Thyroid gland (tissue), 4 donors: Measurements from ENCODE around the gene PNP. TPM values are rescaled to one million over a fixed set of nuclear protein-coding genes. Genes with fewer than 3 reads are reported as not detected.

Experiments
- DNase-seq, 2 donors: peaks; one replicate each; pipeline ENCODE4 v3.0.0-alpha.2; 2019
- H3K27ac ChIP-seq, 3 donors: fragments of 200-600 bp; sonication (generic); 1 replicate in 2 of 3; 2 replicates in 1 of 3; pipeline ENCODE4 v1.5.1; 2016 to 2019; ENCODE audit warnings: mild to moderate bottlenecking in 1 of 3, moderate library complexity in 1 of 3
- H3K27me3 ChIP-seq: fragments of 200-600 bp; sonication (generic); one replicate; pipeline ENCODE4 v1.5.1; 2019
- H3K36me3 ChIP-seq, 2 donors: fragments of 200-600 bp; sonication (generic); one replicate each; pipeline ENCODE4 v1.5.1; 2016 to 2019
- H3K4me1 ChIP-seq, 2 donors: fragments of 200-600 bp; sonication (generic); one replicate each; pipeline ENCODE4 v1.5.1; 2017 to 2019
- H3K4me3 ChIP-seq, 3 donors: fragments of 200-600 bp; sonication (generic); replicated peaks in 1 of 3; 1 replicate in 2 of 3; 2 replicates in 1 of 3; pipeline ENCODE4 v1.5.1; 2016; ENCODE audit warnings: mild to moderate bottlenecking in 1 of 3
- H3K9me3 ChIP-seq: fragments of 200-600 bp; sonication (generic); one replicate; pipeline ENCODE4 v1.5.1; 2017
- POLR2A ChIP-seq, 2 donors: fragments of 450-650 bp; IDR thresholded peaks; one replicate each; pipeline ENCODE4 v1.6.1; 2017; ENCODE audit warnings: antibody characterized with exemption in 2 of 2, mild to moderate bottlenecking in 2 of 2, moderate library complexity in 1 of 2
- WGBS, 2 donors: methylation state at CpG; one replicate each; pipeline ENCODE4 v1.1.5; 2017; 5-methylcytosine and 5-hydroxymethylcytosine counted together
- intact Hi-C: fragments of 100-400 bp; cut with DNase I; formaldehyde crosslinking; loops from one replicate; pipeline ENCODE4 v1.15.1; 2023
- total RNA-seq, 4 donors: library from RNA; depleted of rRNA; stranded (reverse); fragments of >200 nt; gene quantifications; one replicate each; pipeline ENCODE4 v1.2.3, GENCODE V29; 2016
- TF ChIP-seq, protein P1 (sequence below), 6 experiments: fragments of 200-600 bp in 3 of 6; fragments of 450-650 bp in 3 of 6; sonication (generic) in 3 of 6; IDR thresholded peaks; one replicate each; pipeline ENCODE4 v1.5.1; 2016 to 2019; ENCODE audit warnings: antibody characterized with exemption in 6 of 6, mild to moderate bottlenecking in 2 of 6, inconsistent platforms in 1 of 6, moderate library complexity in 1 of 6

Gene PNP
- total RNA-seq, 4 donors from 2014 or later, result 13.9 to 29.3 (median 18.7) TPM

DNA sequence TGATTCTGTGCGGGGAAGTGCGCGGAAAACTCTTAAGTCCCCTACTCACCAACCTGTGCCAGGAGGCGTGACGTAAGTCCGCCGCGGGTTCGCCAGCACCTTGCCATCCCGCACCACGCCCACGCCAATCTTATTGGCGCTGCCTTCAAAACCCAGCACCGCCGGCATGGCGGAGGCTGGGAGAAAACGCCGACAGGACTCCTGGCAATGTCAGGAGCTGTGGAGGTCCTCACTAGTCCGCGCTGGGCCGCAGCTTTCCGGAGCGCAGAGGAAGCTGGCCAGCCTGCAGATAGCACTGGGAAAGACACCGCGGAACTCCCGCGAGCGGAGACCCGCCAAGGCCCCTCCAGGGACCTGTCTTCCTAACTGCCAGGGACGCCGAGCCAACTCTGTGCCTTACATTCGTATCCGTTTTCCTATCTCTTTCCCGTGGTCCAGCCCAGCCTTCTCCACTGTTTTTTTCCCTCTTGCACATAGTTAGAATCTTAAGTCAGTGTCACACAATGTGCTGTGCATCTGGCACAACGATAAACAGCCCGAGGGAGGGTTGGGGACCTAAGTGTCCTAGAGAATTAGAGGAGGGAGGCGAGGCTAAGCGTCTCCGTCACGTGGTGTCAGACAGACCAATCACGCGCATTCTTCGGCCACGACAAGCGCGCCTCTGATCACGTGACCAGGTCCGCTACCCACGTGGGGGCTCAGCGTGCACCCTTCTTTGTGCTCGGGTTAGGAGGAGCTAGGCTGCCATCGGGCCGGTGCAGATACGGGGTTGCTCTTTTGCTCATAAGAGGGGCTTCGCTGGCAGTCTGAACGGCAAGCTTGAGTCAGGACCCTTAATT, 14.5 kb upstream of the PNP start, which contains the start of the genes APEX1 and OSGEP:
TSS of gene APEX1 (plus strand) at position 711 of the 839 bp plus-strand sequence. CDS start 420 bp downstream, outside the sequence.
TSS of gene OSGEP (minus strand) at position 297 of the 839 bp plus-strand sequence. CDS start at position 168, 129 bp downstream.
- DNase-seq, result peak; percentile 99
- Histone ChIP-seq H3K9me3 (no peaks in the 10 kb centered on the region), H3K4me3 (peak within 1 kb of the TSS; percentile 54 to 70 (median 59)), H3K4me1 (peaks cover 17 to 23% of the 10 kb centered on the region in 2 donors), H3K27me3 (no peaks in the 10 kb centered on the region), H3K36me3 (peaks cover 49 to 51% of the 10 kb centered on the region in 2 donors), H3K27ac (peak within 1 kb of the TSS; percentile 81 to 94 (median 85))
- 0 to 1% methylated on average over 45 to 48 of the region's 56 CpGs for WGBS, 2 donors
- intact Hi-C loops, result loop anchor here (10.0 kb wide), 2 partner anchors 120 to 230 kb away; partner anchors contain the start of genes ANG, CCNB1IP1 and RNASE4
- peak in 1 of 2 donors; percentile 84 for TF ChIP-seq POLR2A (IDR thresholded peaks at IDR 0.05)
- TF ChIP-seq, protein P1, sequence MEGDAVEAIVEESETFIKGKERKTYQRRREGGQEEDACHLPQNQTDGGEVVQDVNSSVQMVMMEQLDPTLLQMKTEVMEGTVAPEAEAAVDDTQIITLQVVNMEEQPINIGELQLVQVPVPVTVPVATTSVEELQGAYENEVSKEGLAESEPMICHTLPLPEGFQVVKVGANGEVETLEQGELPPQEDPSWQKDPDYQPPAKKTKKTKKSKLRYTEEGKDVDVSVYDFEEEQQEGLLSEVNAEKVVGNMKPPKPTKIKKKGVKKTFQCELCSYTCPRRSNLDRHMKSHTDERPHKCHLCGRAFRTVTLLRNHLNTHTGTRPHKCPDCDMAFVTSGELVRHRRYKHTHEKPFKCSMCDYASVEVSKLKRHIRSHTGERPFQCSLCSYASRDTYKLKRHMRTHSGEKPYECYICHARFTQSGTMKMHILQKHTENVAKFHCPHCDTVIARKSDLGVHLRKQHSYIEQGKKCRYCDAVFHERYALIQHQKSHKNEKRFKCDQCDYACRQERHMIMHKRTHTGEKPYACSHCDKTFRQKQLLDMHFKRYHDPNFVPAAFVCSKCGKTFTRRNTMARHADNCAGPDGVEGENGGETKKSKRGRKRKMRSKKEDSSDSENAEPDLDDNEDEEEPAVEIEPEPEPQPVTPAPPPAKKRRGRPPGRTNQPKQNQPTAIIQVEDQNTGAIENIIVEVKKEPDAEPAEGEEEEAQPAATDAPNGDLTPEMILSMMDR (IDR thresholded peaks at IDR 0.05), result peak in 1 of 6 experiments; percentile 18

DNA sequence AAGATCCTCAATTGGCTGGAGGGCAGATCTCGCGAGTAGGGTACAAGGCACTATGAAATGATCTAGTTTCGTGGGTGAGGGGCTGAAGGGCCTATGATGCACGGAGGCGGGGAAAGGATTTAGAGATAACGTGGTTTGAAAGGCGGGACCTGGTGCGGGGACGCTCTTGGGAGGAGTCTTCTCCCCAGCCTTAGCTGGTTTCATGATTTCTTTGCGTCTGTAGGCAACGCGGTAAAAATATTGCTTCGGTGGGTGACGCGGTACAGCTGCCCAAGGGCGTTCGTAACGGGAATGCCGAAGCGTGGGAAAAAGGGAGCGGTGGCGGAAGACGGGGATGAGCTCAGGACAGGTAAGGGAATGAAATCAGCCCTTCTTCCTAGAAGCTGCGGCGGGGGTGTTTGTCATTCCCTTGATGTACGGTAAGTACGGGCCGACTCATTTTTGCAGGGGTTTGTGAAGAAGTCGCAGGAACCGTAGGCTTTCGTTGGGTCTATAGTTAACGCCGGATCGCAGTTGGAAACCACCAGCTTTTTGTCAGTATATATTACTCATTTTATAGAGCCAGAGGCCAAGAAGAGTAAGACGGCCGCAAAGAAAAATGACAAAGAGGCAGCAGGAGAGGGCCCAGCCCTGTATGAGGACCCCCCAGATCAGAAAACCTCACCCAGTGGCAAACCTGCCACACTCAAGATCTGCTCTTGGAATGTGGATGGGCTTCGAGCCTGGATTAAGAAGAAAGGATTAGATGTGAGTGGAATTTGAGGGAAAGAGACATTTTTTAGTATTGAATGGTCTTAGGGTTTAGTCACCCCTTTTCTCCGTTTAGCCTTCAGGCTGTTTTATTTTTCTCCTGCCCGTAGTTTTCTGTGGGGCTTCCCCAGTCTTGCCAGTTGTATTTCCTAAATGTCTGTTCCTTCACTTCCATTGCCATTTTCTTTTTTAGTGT, 13.6 kb upstream of the PNP start:
- 1 to 3% methylated on average over 39 of the region's 39 CpGs for WGBS, 2 donors
- peaks cover 25 to 32% of the 10 kb centered on the region in 2 donors for H3K4me1 ChIP-seq

DNA sequence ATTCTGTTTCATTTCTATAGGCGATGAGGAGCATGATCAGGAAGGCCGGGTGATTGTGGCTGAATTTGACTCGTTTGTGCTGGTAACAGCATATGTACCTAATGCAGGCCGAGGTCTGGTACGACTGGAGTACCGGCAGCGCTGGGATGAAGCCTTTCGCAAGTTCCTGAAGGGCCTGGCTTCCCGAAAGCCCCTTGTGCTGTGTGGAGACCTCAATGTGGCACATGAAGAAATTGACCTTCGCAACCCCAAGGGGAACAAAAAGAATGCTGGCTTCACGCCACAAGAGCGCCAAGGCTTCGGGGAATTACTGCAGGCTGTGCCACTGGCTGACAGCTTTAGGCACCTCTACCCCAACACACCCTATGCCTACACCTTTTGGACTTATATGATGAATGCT, 12.2 kb upstream of the PNP start:
- no peaks in the 10 kb centered on the region for H3K9me3 ChIP-seq
- no peak overlapping the region for H3K4me3 ChIP-seq
- 90% methylated on average over 13 of the region's 13 CpGs for WGBS, 2 donors
- no peak for DNase-seq
- intact Hi-C loops, result loop anchor here (10.0 kb wide), 2 partner anchors 122 to 228 kb away; partner anchors contain the start of genes ANG, CCNB1IP1 and RNASE4
- H3K27ac ChIP-seq, result no peak overlapping the region
- peaks cover 26 to 33% of the 10 kb centered on the region in 2 donors for H3K4me1 ChIP-seq
- peaks cover 28 to 34% of the 10 kb centered on the region in 2 donors for H3K36me3 ChIP-seq
- TF ChIP-seq, protein P1 (IDR thresholded peaks at IDR 0.05), result no peak
- no peak for TF ChIP-seq POLR2A (IDR thresholded peaks at IDR 0.05)
- H3K27me3 ChIP-seq, result no peaks in the 10 kb centered on the region

More for the DNA sequence above, 13.6 kb upstream of the PNP start:
- Histone ChIP-seq H3K27ac (peak overlapping the region; percentile 35 to 85 (median 81)), H3K27me3 (no peaks in the 10 kb centered on the region), H3K36me3 (peaks cover 41 to 42% of the 10 kb centered on the region in 2 donors), H3K4me3 (peak overlapping the region; percentile 24 to 59 (median 54)), H3K9me3 (no peaks in the 10 kb centered on the region)
- TF ChIP-seq, protein P1 (IDR thresholded peaks at IDR 0.05), result no peak
- TF ChIP-seq POLR2A (IDR thresholded peaks at IDR 0.05), result no peak
- intact Hi-C loops, result loop anchor here (10.0 kb wide), 2 partner anchors 121 to 229 kb away; partner anchors contain the start of genes ANG, CCNB1IP1 and RNASE4
- DNase-seq, result no peak

DNA sequence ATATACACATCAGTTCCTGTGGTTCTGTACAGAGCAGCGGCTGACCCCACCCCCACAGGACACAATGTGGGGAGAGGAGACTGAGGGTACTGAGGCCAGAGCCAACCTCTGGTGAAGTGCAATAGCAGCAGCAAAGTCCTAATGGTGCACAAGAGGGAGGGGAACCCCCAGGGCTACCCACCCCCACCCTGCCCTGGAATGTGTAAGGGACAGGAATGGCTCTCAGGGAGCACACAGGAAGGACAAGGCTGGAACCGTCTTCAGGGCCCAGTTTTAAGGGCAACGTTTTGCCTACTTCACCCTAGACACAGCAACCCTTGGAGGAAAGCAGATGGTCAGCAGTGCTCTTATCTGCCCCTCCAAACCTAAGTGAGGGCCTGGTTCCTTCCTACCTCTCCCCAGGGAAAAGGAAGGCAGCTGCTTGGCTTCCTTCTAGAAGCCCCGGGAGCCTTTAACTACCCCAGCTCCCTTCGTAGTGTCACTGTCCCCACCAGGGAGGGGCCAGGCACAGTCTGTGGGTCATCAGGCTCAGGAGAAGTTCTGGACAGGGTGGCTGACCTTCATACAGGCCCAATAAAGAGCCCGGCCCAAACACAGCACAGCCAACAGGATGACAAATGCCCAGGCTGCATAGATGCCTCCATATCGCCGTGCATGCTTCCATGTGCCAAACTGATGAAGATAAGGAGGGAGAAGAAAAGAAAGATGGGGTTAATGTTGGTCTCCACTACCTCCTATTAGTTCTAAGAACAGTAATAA, 11.0 kb upstream of the PNP start:
- H3K36me3 ChIP-seq, result peaks cover 26 to 29% of the 10 kb centered on the region in 2 donors
- H3K27ac ChIP-seq, result no peak overlapping the region
- no peaks in the 10 kb centered on the region for H3K9me3 ChIP-seq
- H3K4me1 ChIP-seq, result peaks cover 26 to 28% of the 10 kb centered on the region in 2 donors
- no peak for TF ChIP-seq POLR2A (IDR thresholded peaks at IDR 0.05)
- TF ChIP-seq, protein P1 (IDR thresholded peaks at IDR 0.05), result no peak
- H3K4me3 ChIP-seq, result no peak overlapping the region
- intact Hi-C loops, result loop anchor here (10.0 kb wide), 2 partner anchors 123 to 227 kb away; partner anchors contain the start of genes ANG, CCNB1IP1 and RNASE4
- no peaks in the 10 kb centered on the region for H3K27me3 ChIP-seq
- DNase-seq, result no peak
- WGBS, 2 donors, result 68 to 81% methylated on average over 4 to 8 of the region's 8 CpGs
